Breast epithelium (tissue), 3 donors: ENCODE results near the gene CARD10.

Source experiments
- POLR2A ChIP-seq: fragments of 450-650 bp; IDR thresholded peaks from one replicate; pipeline ENCODE4 v1.6.1; 2016; ENCODE audit warnings: antibody characterized with exemption, mild to moderate bottlenecking, moderate library complexity
- TF ChIP-seq, protein P1 (sequence below), 3 donors: fragments of 450-650 bp; IDR thresholded peaks; one replicate each; pipeline ENCODE4 v1.5.1; 2016 to 2017; ENCODE audit warnings: antibody characterized with exemption in 3 of 3, mild to moderate bottlenecking in 3 of 3, moderate library complexity in 3 of 3

DNA sequence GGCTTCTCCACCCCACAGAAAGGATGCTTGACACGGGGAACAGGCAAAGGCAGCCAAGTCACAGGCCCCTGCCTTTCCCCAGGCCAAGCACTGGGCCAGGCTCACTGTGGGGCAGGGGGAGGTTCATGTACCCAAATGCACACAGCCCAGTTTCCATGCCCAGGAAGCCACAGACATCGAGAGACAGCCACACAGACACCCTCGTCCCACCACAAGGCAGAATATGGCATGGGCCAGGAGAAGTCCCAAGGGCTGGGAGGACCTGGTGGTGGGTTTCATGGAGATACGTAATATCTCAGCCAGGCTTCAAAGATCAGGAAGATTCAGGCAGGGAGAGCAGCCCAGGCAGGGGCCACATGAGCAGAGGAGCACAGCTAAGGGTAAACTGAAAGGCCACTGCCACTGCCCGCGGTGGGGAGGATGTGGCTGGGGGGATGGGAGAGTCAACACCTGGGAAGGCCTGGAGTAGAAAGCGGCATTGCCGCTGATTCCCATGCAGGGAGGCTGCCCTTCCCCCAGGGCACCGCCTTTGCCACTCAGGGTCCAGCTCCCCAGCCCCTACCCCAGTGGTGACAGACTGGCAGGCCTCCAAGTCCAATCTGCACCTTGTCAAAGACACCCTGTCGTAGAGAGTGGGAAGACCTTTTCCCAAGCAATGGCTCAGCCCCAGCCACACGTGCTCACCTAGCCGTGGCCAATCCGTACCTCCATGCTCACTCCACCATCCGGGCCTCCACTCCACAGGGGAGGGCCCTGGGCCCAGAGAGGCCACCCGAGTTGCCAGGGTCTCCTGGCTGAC lies 30.7 kb downstream of the CARD10 start:
- TF ChIP-seq POLR2A = no peak
- TF ChIP-seq, protein P1, sequence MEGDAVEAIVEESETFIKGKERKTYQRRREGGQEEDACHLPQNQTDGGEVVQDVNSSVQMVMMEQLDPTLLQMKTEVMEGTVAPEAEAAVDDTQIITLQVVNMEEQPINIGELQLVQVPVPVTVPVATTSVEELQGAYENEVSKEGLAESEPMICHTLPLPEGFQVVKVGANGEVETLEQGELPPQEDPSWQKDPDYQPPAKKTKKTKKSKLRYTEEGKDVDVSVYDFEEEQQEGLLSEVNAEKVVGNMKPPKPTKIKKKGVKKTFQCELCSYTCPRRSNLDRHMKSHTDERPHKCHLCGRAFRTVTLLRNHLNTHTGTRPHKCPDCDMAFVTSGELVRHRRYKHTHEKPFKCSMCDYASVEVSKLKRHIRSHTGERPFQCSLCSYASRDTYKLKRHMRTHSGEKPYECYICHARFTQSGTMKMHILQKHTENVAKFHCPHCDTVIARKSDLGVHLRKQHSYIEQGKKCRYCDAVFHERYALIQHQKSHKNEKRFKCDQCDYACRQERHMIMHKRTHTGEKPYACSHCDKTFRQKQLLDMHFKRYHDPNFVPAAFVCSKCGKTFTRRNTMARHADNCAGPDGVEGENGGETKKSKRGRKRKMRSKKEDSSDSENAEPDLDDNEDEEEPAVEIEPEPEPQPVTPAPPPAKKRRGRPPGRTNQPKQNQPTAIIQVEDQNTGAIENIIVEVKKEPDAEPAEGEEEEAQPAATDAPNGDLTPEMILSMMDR (IDR thresholded peaks at IDR 0.05) = no peak
